Nephron (organoid): ENCODE data around the gene ADSL.

ENCODE experiments used
- H3K27ac Mint-ChIP-seq, 3 experiments: 2 replicates each; pipeline ENCODE4 v1.8.0; 2020; ENCODE audit warnings: mixed read lengths in 3 of 3, mild to moderate bottlenecking in 2 of 3, moderate library complexity in 1 of 3
- H3K27me3 Mint-ChIP-seq: 2 replicates; pipeline ENCODE4 v1.8.0; 2021; ENCODE audit warnings: low read depth, mild to moderate bottlenecking, moderate library complexity, mixed read lengths
- H3K36me3 Mint-ChIP-seq: 2 replicates; pipeline ENCODE4 v1.8.0; 2020; ENCODE audit warnings: low read depth, mixed read lengths
- H3K4me1 Mint-ChIP-seq: 2 replicates; pipeline ENCODE4 v1.8.0; 2020; ENCODE audit warnings: mixed read lengths
- H3K4me3 Mint-ChIP-seq, 3 experiments: 2 replicates each; pipeline ENCODE4 v1.8.0; 2020; ENCODE audit warnings: mild to moderate bottlenecking in 3 of 3, mixed read lengths in 3 of 3, moderate library complexity in 2 of 3
- H3K9me3 Mint-ChIP-seq: 2 replicates; pipeline ENCODE4 v1.8.0; 2020; ENCODE audit warnings: mixed read lengths
- TF ChIP-seq, protein P1 (sequence below), 3 experiments: fragments of 200-600 bp; sonication (generic); IDR thresholded peaks; one replicate each; pipeline ENCODE4 v1.5.0; 2021; ENCODE audit warnings: antibody characterized with exemption in 3 of 3; ENCODE audit not compliant: unreplicated experiment in 3 of 3

The ADSL gene

GRCh38 chr22:40313007-40313406, 33.3 kb upstream of the ADSL start:
- Mint-ChIP-seq H3K9me3 (no peaks in the 10 kb centered on the region), H3K27me3 (no peaks in the 10 kb centered on the region), H3K4me1 (no peaks in the 10 kb centered on the region)

GRCh38 chr22:40314041-40314440, 32.3 kb upstream of the ADSL start:
- TF ChIP-seq, protein P1, sequence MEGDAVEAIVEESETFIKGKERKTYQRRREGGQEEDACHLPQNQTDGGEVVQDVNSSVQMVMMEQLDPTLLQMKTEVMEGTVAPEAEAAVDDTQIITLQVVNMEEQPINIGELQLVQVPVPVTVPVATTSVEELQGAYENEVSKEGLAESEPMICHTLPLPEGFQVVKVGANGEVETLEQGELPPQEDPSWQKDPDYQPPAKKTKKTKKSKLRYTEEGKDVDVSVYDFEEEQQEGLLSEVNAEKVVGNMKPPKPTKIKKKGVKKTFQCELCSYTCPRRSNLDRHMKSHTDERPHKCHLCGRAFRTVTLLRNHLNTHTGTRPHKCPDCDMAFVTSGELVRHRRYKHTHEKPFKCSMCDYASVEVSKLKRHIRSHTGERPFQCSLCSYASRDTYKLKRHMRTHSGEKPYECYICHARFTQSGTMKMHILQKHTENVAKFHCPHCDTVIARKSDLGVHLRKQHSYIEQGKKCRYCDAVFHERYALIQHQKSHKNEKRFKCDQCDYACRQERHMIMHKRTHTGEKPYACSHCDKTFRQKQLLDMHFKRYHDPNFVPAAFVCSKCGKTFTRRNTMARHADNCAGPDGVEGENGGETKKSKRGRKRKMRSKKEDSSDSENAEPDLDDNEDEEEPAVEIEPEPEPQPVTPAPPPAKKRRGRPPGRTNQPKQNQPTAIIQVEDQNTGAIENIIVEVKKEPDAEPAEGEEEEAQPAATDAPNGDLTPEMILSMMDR (IDR thresholded peaks at IDR 0.05; ENCODE audit: unreplicated experiment in 3 of 3): no peak
- Mint-ChIP-seq H3K9me3 (no peaks in the 10 kb centered on the region), H3K27me3 (no peaks in the 10 kb centered on the region), H3K4me1 (no peaks in the 10 kb centered on the region), H3K36me3 (peaks cover 87% of the 10 kb centered on the region), H3K4me3 (no peak overlapping the region), H3K27ac (no peak overlapping the region)

More at GRCh38 chr22:40313007-40313406, 33.3 kb upstream of the ADSL start:
- Mint-ChIP-seq H3K36me3 (peaks cover 87% of the 10 kb centered on the region), H3K27ac (no peak overlapping the region), H3K4me3 (no peak overlapping the region)
- TF ChIP-seq, protein P1 (IDR thresholded peaks at IDR 0.05; ENCODE audit: unreplicated experiment in 3 of 3): no peak

DNA sequence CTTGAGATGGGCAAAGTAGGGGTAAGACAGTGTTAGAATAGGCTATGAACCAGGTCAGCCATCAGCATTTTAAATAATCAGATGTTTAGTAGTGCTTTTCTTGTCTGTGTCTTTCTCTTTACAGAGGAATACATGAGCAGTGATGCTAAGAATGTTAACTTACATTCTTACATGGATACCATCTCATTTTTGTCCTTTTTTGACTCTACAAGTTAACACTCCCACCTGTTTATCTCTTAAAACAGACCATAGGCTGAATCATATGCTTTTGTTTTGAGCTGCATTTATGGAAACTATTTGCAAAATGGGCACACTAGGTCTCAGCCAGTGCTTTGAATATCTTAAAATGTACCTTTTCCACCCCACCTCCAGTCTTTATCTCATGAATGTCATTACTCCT, 25.6 kb upstream of the ADSL start:
- Mint-ChIP-seq H3K27ac (no peak overlapping the region), H3K4me1 (no peaks in the 10 kb centered on the region), H3K4me3 (no peak overlapping the region), H3K27me3 (no peaks in the 10 kb centered on the region), H3K9me3 (no peaks in the 10 kb centered on the region), H3K36me3 (peaks cover 84% of the 10 kb centered on the region)
- TF ChIP-seq, protein P1 (IDR thresholded peaks at IDR 0.05; ENCODE audit: unreplicated experiment in 3 of 3): no peak

GRCh38 chr22:40322021-40322420, 24.3 kb upstream of the ADSL start:
- Mint-ChIP-seq H3K36me3 (peaks cover 76% of the 10 kb centered on the region), H3K27ac (peak overlapping the region; percentile 19 to 64 (median 21)), H3K4me1 (no peaks in the 10 kb centered on the region), H3K4me3 (no peak overlapping the region), H3K9me3 (no peaks in the 10 kb centered on the region), H3K27me3 (no peaks in the 10 kb centered on the region)
- TF ChIP-seq, protein P1 (IDR thresholded peaks at IDR 0.05; ENCODE audit: unreplicated experiment in 3 of 3): no peak

GRCh38 chr22:40322818-40323447, 23.4 kb upstream of the ADSL start:
- Mint-ChIP-seq H3K36me3 (peaks cover 75% of the 10 kb centered on the region), H3K27me3 (no peaks in the 10 kb centered on the region), H3K4me1 (no peaks in the 10 kb centered on the region), H3K9me3 (no peaks in the 10 kb centered on the region), H3K27ac (no peak overlapping the region), H3K4me3 (no peak overlapping the region)
- TF ChIP-seq, protein P1 (IDR thresholded peaks at IDR 0.05; ENCODE audit: unreplicated experiment in 3 of 3): no peak

DNA sequence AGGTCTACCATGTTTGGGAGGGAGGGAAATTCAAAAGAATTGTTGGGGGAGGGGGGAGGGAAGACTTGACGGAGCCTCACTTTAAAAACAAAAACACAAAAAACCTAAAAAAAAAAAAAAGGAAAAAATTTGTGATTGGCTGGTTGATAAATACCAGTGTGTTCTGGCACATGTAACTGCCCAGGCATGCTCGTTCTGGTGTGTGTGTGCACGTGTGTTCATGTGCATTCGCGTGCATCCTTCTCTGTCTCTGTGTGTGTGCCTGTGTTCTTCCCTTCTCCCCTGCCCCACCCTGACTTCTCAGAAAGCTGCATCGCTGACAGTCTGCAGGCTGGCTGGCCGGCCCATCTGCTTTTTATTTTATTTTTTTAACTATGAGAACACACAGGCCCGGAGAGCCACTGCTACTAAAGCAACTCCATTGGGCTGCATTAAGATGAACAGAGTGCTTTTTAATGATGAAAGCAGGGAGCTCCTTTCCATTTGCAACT, 22.6 kb upstream of the ADSL start:
- Mint-ChIP-seq H3K4me1 (no peaks in the 10 kb centered on the region), H3K27me3 (no peaks in the 10 kb centered on the region)
- TF ChIP-seq, protein P1 (IDR thresholded peaks at IDR 0.05; ENCODE audit: unreplicated experiment in 3 of 3): no peak

More for the DNA sequence above, 22.6 kb upstream of the ADSL start:
- Mint-ChIP-seq H3K27ac (no peak overlapping the region), H3K9me3 (no peaks in the 10 kb centered on the region), H3K4me3 (no peak overlapping the region), H3K36me3 (peaks cover 72% of the 10 kb centered on the region)
